CD4-positive, alpha-beta T cell (primary cell): Measurements from ENCODE around the gene RBM17. TPM values are rescaled to one million over a fixed set of nuclear protein-coding genes. Genes with fewer than 3 reads are reported as not detected.

Experiments
- ATAC-seq: fragments of 200-7000 bp; cut with Tn5 transposase; one replicate; pipeline ENCODE4 v1.10.0; 2022; ENCODE audit warnings: mild to moderate bottlenecking; ENCODE audit not compliant: poor library complexity
- CTCF ChIA-PET: fragments of 350-600 bp; sonication (Branson Sonifier 250); formaldehyde crosslinking; loops from one replicate; lab custom pipeline; 2021; ENCODE audit warnings: antibody characterized with exemption, inconsistent platforms; lab: Charles Lee
- POLR2A ChIA-PET: fragments of 350-600 bp; sonication (Branson Sonifier 250); formaldehyde crosslinking; loops from one replicate; lab custom pipeline; 2021; ENCODE audit warnings: antibody characterized with exemption, inconsistent platforms; lab: Charles Lee
- DNase-seq, 14 experiments: peaks; one replicate each; pipeline ENCODE4 v3.0.0-alpha.2; 2013 to 2020; ENCODE audit warnings: mixed read lengths in 2 of 14
- H3K27ac ChIP-seq, 2 donors: one replicate each; pipeline versions ENCODE4 v1.5.1 to v1.7.0; 2013; ENCODE audit warnings: low read length in 2 of 2, low read depth in 1 of 2, mild to moderate bottlenecking in 1 of 2
- H3K27me3 ChIP-seq, 2 experiments: 1 replicate in 1 of 2; 2 replicates in 1 of 2; pipeline versions ENCODE4 v1.6.1 to v1.7.0; 2013; ENCODE audit warnings: low read length in 2 of 2, control low read depth in 1 of 2, mild to moderate bottlenecking in 1 of 2, moderate library complexity in 1 of 2; ENCODE audit not compliant: insufficient read depth in 2 of 2, control insufficient read depth in 1 of 2
- H3K36me3 ChIP-seq: one replicate; pipeline ENCODE4 v1.6.1; 2013; ENCODE audit warnings: low read length, control low read depth; ENCODE audit not compliant: insufficient read depth
- H3K4me1 ChIP-seq: one replicate; pipeline ENCODE4 v1.6.1; 2013; ENCODE audit warnings: low read length, control low read depth; ENCODE audit not compliant: insufficient read depth
- H3K4me3 ChIP-seq: one replicate; pipeline ENCODE4 v1.5.1; 2013; ENCODE audit warnings: mild to moderate bottlenecking, low read length, moderate library complexity
- H3K9me3 ChIP-seq, 2 experiments: 1 replicate in 1 of 2; 2 replicates in 1 of 2; pipeline versions ENCODE4 v1.6.1 to v1.7.0; 2013; ENCODE audit warnings: low read length in 2 of 2, mild to moderate bottlenecking in 2 of 2, control low read depth in 1 of 2, moderate library complexity in 1 of 2; ENCODE audit not compliant: control insufficient read depth in 1 of 2, insufficient read depth in 1 of 2
- H3K27ac Mint-ChIP-seq: one replicate; pipeline ENCODE4 v1.8.0; 2020; ENCODE audit warnings: mixed read lengths
- H3K27me3 Mint-ChIP-seq: one replicate; pipeline ENCODE4 v1.8.0; 2021; ENCODE audit warnings: mixed read lengths
- H3K36me3 Mint-ChIP-seq: one replicate; pipeline ENCODE4 v1.8.0; 2021; ENCODE audit warnings: low read depth, mixed read lengths
- H3K4me1 Mint-ChIP-seq: one replicate; pipeline ENCODE4 v1.8.0; 2021; ENCODE audit warnings: low read depth, mixed read lengths
- H3K4me3 Mint-ChIP-seq: one replicate; pipeline ENCODE4 v1.8.0; 2020; ENCODE audit warnings: mild to moderate bottlenecking, mixed read lengths
- H3K9me3 Mint-ChIP-seq: one replicate; pipeline ENCODE4 v1.8.0; 2020; ENCODE audit warnings: mixed read lengths
- CTCF ChIP-seq: fragments of 200-600 bp; IDR thresholded peaks from one replicate; pipeline ENCODE4 v1.8.0; 2022; ENCODE audit warnings: antibody characterized with exemption, mild to moderate bottlenecking
- intact Hi-C, 2 experiments: fragments of 100-400 bp; cut with DNase I in 1 of 2; cut with micrococcal nuclease in 1 of 2; formaldehyde crosslinking; loops; one replicate each; pipeline versions ENCODE4 v1.15.1 to v1.9.0; 2023 to 2025; cut with DNase I, micrococcal nuclease
- total RNA-seq, 174 experiments: library from RNA in 2 of 174; stranded (reverse) in 2 of 174; gene quantifications; one replicate each; pipeline ENCODE4 v1.2.3 and lab custom pipeline; 2021 to 2026

Gene RBM17
- total RNA-seq, 2 experiments from 2014 or later, result 143 to 150 TPM

GRCh38 chr10:6138456-6138855 lies 49.6 kb downstream of the RBM17 start:
- H3K27ac ChIP-seq, result no peak overlapping the region
- H3K27me3 ChIP-seq, result no peaks in the 10 kb centered on the region
- ChIA-PET POLR2A (interaction anchor here (0.8 kb wide), 1 partner anchor 8 kb away, joined by 3 read pairs; no protein-coding TSS in a partner anchor), CTCF (interaction anchor here (2.0 kb wide), 1 partner anchor 64 kb away, joined by 7 read pairs; the partner anchor contains the start of gene PFKFB3)
- intact Hi-C loops, result no loop called here
- Mint-ChIP-seq H3K4me3 (no peak overlapping the region), H3K9me3 (no peaks in the 10 kb centered on the region), H3K36me3 (no peaks in the 10 kb centered on the region), H3K4me1 (peaks cover 50% of the 10 kb centered on the region), H3K27ac (no peak overlapping the region), H3K27me3 (no peaks in the 10 kb centered on the region)
- H3K9me3 ChIP-seq, result no peaks in the 10 kb centered on the region
- no peaks in the 10 kb centered on the region for H3K36me3 ChIP-seq
- DNase-seq (no peak), ATAC-seq (no peak)
- H3K4me3 ChIP-seq, result no peak overlapping the region
- TF ChIP-seq CTCF, result no peak
- H3K4me1 ChIP-seq, result peaks cover 68% of the 10 kb centered on the region

GRCh38 chr10:6139470-6139869 lies 50.6 kb downstream of the RBM17 start:
- Histone ChIP-seq H3K27ac (no peak overlapping the region), H3K4me3 (no peak overlapping the region), H3K4me1 (peaks cover 72% of the 10 kb centered on the region), H3K36me3 (no peaks in the 10 kb centered on the region), H3K27me3 (no peaks in the 10 kb centered on the region), H3K9me3 (no peaks in the 10 kb centered on the region)
- ChIA-PET POLR2A (no interaction called here), CTCF (interaction anchor here (2.1 kb wide), 1 partner anchor 34 kb away, joined by 5 read pairs; no protein-coding TSS in a partner anchor)
- H3K4me3 Mint-ChIP-seq, result no peak overlapping the region
- peak overlapping the region; percentile 77 for H3K27ac Mint-ChIP-seq
- DNase-seq (no peak), ATAC-seq (no peak)
- H3K9me3 Mint-ChIP-seq, result no peaks in the 10 kb centered on the region
- no peak for TF ChIP-seq CTCF
- no peaks in the 10 kb centered on the region for H3K36me3 Mint-ChIP-seq
- H3K27me3 Mint-ChIP-seq, result no peaks in the 10 kb centered on the region
- intact Hi-C loops, result no loop called here
- H3K4me1 Mint-ChIP-seq, result peaks cover 53% of the 10 kb centered on the region

- intact Hi-C loops, result no loop called here
- POLR2A ChIA-PET, result interaction anchor here (0.6 to 1.1 kb wide), 6 partner anchors 10 to 270 kb away, joined by 3 read pairs; no protein-coding TSS in a partner anchor
Measured at GRCh38 chr10:6140141-6140841, 51.5 kb downstream of the RBM17 start.

More at GRCh38 chr10:6140141-6140841, 51.5 kb downstream of the RBM17 start:
- Mint-ChIP-seq H3K9me3 (no peaks in the 10 kb centered on the region), H3K27me3 (no peaks in the 10 kb centered on the region), H3K36me3 (no peaks in the 10 kb centered on the region), H3K4me1 (peaks cover 44% of the 10 kb centered on the region), H3K4me3 (peak overlapping the region; percentile 85), H3K27ac (peak overlapping the region; percentile 77)
- CTCF ChIA-PET, result interaction anchor here (2.1 kb wide), 1 partner anchor 33 kb away, joined by 5 read pairs; no protein-coding TSS in a partner anchor
- Histone ChIP-seq H3K9me3 (no peaks in the 10 kb centered on the region), H3K36me3 (no peaks in the 10 kb centered on the region), H3K4me3 (peak overlapping the region; percentile 60), H3K27ac (peak overlapping the region in 1 of 2 donors; percentile 57), H3K4me1 (peaks cover 65% of the 10 kb centered on the region), H3K27me3 (no peaks in the 10 kb centered on the region)
- DNase-seq, result peak in 6 of 14 experiments; percentile 27 to 79 (median 64)
- ATAC-seq, result no peak
- no peak for TF ChIP-seq CTCF
